ENCODE measurements around the gene CELF1.

GRCh38 chr11:47589977-47590861 lies 37.3 kb upstream of the CELF1 start:
- TF ChIP-seq, protein P1, sequence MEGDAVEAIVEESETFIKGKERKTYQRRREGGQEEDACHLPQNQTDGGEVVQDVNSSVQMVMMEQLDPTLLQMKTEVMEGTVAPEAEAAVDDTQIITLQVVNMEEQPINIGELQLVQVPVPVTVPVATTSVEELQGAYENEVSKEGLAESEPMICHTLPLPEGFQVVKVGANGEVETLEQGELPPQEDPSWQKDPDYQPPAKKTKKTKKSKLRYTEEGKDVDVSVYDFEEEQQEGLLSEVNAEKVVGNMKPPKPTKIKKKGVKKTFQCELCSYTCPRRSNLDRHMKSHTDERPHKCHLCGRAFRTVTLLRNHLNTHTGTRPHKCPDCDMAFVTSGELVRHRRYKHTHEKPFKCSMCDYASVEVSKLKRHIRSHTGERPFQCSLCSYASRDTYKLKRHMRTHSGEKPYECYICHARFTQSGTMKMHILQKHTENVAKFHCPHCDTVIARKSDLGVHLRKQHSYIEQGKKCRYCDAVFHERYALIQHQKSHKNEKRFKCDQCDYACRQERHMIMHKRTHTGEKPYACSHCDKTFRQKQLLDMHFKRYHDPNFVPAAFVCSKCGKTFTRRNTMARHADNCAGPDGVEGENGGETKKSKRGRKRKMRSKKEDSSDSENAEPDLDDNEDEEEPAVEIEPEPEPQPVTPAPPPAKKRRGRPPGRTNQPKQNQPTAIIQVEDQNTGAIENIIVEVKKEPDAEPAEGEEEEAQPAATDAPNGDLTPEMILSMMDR (IDR thresholded peaks at IDR 0.05): no peak
- no peak for TF ChIP-seq ZFX (IDR thresholded peaks at IDR 0.05; ENCODE audit: borderline replicate concordance)

Measured in 22Rv1 (cell line).